Testis (tissue), 3 donors: ENCODE results near the gene TRIM15. TPM values are rescaled to one million over a fixed set of nuclear protein-coding genes. Genes with fewer than 3 reads are reported as not detected.

Source experiments
- DNase-seq: peaks from one replicate; pipeline ENCODE4 v3.0.0-alpha.2; 2019
- H3K27ac ChIP-seq, 2 donors: fragments of 200-600 bp; sonication (generic); one replicate each; pipeline ENCODE4 v1.5.1; 2019
- H3K27me3 ChIP-seq: fragments of 200-600 bp; sonication (generic); one replicate; pipeline ENCODE4 v1.5.1; 2019
- H3K36me3 ChIP-seq: fragments of 200-600 bp; sonication (generic); one replicate; pipeline ENCODE4 v1.5.1; 2017; ENCODE audit warnings: low read depth; ENCODE audit errors: missing control alignments
- H3K4me1 ChIP-seq: fragments of 200-600 bp; sonication (generic); one replicate; pipeline ENCODE4 v1.5.1; 2019
- H3K4me3 ChIP-seq, 2 donors: fragments of 200-600 bp; sonication (generic); one replicate each; pipeline ENCODE4 v1.5.1; 2017 to 2019
- H3K9me3 ChIP-seq: fragments of 200-600 bp; sonication (generic); one replicate; pipeline ENCODE4 v1.5.1; 2017
- CTCF ChIP-seq, 3 experiments: fragments of 450-650 bp in 2 of 3; fragments of 200-600 bp in 1 of 3; sonication (generic) in 1 of 3; IDR thresholded peaks; one replicate each; pipeline ENCODE4 v1.5.1; 2016 to 2019; ENCODE audit warnings: antibody characterized with exemption in 3 of 3, mild to moderate bottlenecking in 2 of 3, moderate library complexity in 1 of 3
- POLR2A ChIP-seq: fragments of 450-650 bp; IDR thresholded peaks from one replicate; pipeline ENCODE4 v1.6.1; 2017; ENCODE audit warnings: antibody characterized with exemption, mild to moderate bottlenecking, moderate library complexity
- WGBS, 2 donors: methylation state at CpG; one replicate each; pipeline ENCODE4 v1.1.5; 2018; 5-methylcytosine and 5-hydroxymethylcytosine counted together
- intact Hi-C: fragments of 100-400 bp; cut with DNase I; formaldehyde crosslinking; loops from one replicate; pipeline ENCODE4 v1.15.1; 2023; ENCODE audit warnings: low total_unique reads
- polyA plus RNA-seq: library from polyadenylated mRNA; stranded (reverse); fragments of 350-450 nt; fragmentation: Illumina TruSeq; extraction: RNeasy Lipid Tissue Mini Kit (QIAGEN cat#74804); gene quantifications from one replicate; pipeline ENCODE4 v1.2.3, GENCODE V29; 2014; ENCODE audit warnings: low read depth, low replicate concordance; ENCODE audit not compliant: insufficient read depth
- total RNA-seq, 2 donors: library from RNA; depleted of rRNA; stranded (reverse); fragments of >200 nt; gene quantifications; one replicate each; pipeline ENCODE4 v1.2.3, GENCODE V29; 2016

The TRIM15 gene
- total and polyA plus RNA-seq, 3 donors from 2014 or later = 0.25 to 1.1 TPM; not detected in 1

GRCh38 chr6:30145818-30146217 lies 17.5 kb upstream of the TRIM15 start:
- Histone ChIP-seq H3K4me3 (no peak overlapping the region), H3K27ac (no peak overlapping the region), H3K4me1 (no peaks in the 10 kb centered on the region), H3K27me3 (no peaks in the 10 kb centered on the region), H3K9me3 (no peaks in the 10 kb centered on the region), H3K36me3 (no peaks in the 10 kb centered on the region)
- WGBS, 2 donors = 57 to 60% methylated on average over 7 of the region's 7 CpGs
- intact Hi-C loops = no loop called here
- TF ChIP-seq POLR2A (no peak), CTCF (IDR thresholded peaks at IDR 0.05) (no peak)
- no peak for DNase-seq

- intact Hi-C loops = no loop called here
- Histone ChIP-seq H3K4me3 (no peak overlapping the region), H3K27ac (no peak overlapping the region), H3K4me1 (no peaks in the 10 kb centered on the region), H3K36me3 (no peaks in the 10 kb centered on the region), H3K27me3 (no peaks in the 10 kb centered on the region), H3K9me3 (no peaks in the 10 kb centered on the region)
- no peak for TF ChIP-seq POLR2A
- TF ChIP-seq CTCF (IDR thresholded peaks at IDR 0.05) = no peak
- WGBS, 2 donors = 69 to 84% methylated on average over 2 to 3 of the region's 3 CpGs
- DNase-seq = no peak
Measured at GRCh38 chr6:30147096-30147495, 16.2 kb upstream of the TRIM15 start.

- 57 to 62% methylated on average over 3 of the region's 3 CpGs for WGBS, 2 donors
- no peak for TF ChIP-seq POLR2A
- no peak for TF ChIP-seq CTCF (IDR thresholded peaks at IDR 0.05)
- no peak for DNase-seq
- intact Hi-C loops = no loop called here
- H3K27me3 ChIP-seq = no peaks in the 10 kb centered on the region
- H3K4me1 ChIP-seq = no peaks in the 10 kb centered on the region
- no peaks in the 10 kb centered on the region for H3K36me3 ChIP-seq
- H3K27ac ChIP-seq = no peak overlapping the region
- H3K4me3 ChIP-seq = no peak overlapping the region
- H3K9me3 ChIP-seq = no peaks in the 10 kb centered on the region
Measured at GRCh38 chr6:30149234-30149633, 14.1 kb upstream of the TRIM15 start.

- Histone ChIP-seq H3K27ac (no peak overlapping the region), H3K36me3 (no peaks in the 10 kb centered on the region), H3K27me3 (no peaks in the 10 kb centered on the region), H3K4me1 (no peaks in the 10 kb centered on the region), H3K4me3 (no peak overlapping the region), H3K9me3 (no peaks in the 10 kb centered on the region)
- intact Hi-C loops = no loop called here
- DNase-seq = no peak
- 71 to 74% methylated on average over 7 of the region's 7 CpGs for WGBS, 2 donors
- TF ChIP-seq POLR2A (no peak), CTCF (IDR thresholded peaks at IDR 0.05) (no peak)
Measured at GRCh38 chr6:30149858-30150550, 13.3 kb upstream of the TRIM15 start.
